Astrocyte (in vitro differentiated cells and primary cell): ENCODE measurements around the gene TOLLIP. TPM values are rescaled to one million over a fixed set of nuclear protein-coding genes. Genes with fewer than 3 reads are reported as not detected.
A peak's percentile ranks its signal among the peaks of the same experiment; 100 is the strongest.

ENCODE experiments used
- DNase-seq: peaks from one replicate; pipeline ENCODE4 v3.0.0-alpha.2; 2010; ENCODE audit warnings: low read depth
- FAIRE-seq: peaks from 2 replicates; lab custom pipeline; 2011; peaks lifted over from hg19 to GRCh38; lab: Jason Lieb, UNC
- H2AFZ ChIP-seq: 2 replicates; pipeline ENCODE4 v1.6.0; 2012; ENCODE audit warnings: low read depth, low read length, inconsistent platforms
- H3K27ac ChIP-seq: 2 replicates; pipeline ENCODE4 v1.5.1; 2011; ENCODE audit warnings: low read depth, low read length, inconsistent platforms
- H3K27me3 ChIP-seq: 2 replicates; pipeline ENCODE4 v1.6.0; 2011; ENCODE audit warnings: low read length, inconsistent platforms; ENCODE audit not compliant: insufficient read depth
- H3K36me3 ChIP-seq: 2 replicates; pipeline ENCODE4 v1.5.1; 2011; ENCODE audit warnings: low read length, inconsistent platforms; ENCODE audit not compliant: insufficient read depth
- H3K4me1 ChIP-seq: 2 replicates; pipeline ENCODE4 v1.5.1; 2011; ENCODE audit warnings: low read length, inconsistent platforms; ENCODE audit not compliant: insufficient read depth
- H3K4me2 ChIP-seq: 2 replicates; pipeline ENCODE4 v1.6.0; 2012; ENCODE audit warnings: low read length, inconsistent platforms
- H3K4me3 ChIP-seq: 2 replicates; pipeline ENCODE4 v1.5.1; 2011; ENCODE audit warnings: low read depth, mild to moderate bottlenecking, low read length, inconsistent platforms; ENCODE audit not compliant: insufficient read depth
- H3K79me2 ChIP-seq: 2 replicates; pipeline ENCODE4 v1.6.0; 2012; ENCODE audit warnings: mild to moderate bottlenecking, low read length, inconsistent platforms; ENCODE audit not compliant: insufficient read depth
- H3K9ac ChIP-seq: 2 replicates; pipeline ENCODE4 v1.6.0; 2012; ENCODE audit warnings: mild to moderate bottlenecking, low read length, inconsistent platforms
- H3K9me3 ChIP-seq: 2 replicates; pipeline ENCODE4 v1.5.1; 2012; ENCODE audit warnings: low read depth, mild to moderate bottlenecking, low read length, inconsistent platforms; ENCODE audit not compliant: insufficient read depth
- H4K20me1 ChIP-seq: 2 replicates; pipeline ENCODE4 v1.6.0; 2012; ENCODE audit warnings: low read length, inconsistent platforms; ENCODE audit not compliant: insufficient read depth
- H3K27ac Mint-ChIP-seq: one replicate; pipeline ENCODE4 v1.8.0; 2021; ENCODE audit warnings: mild to moderate bottlenecking, mixed read lengths; ENCODE audit not compliant: unreplicated experiment
- H3K27me3 Mint-ChIP-seq: one replicate; pipeline ENCODE4 v1.8.0; 2021; ENCODE audit warnings: low read depth, mixed read lengths; ENCODE audit not compliant: unreplicated experiment
- H3K36me3 Mint-ChIP-seq: one replicate; pipeline ENCODE4 v1.8.0; 2021; ENCODE audit warnings: low read depth, mixed read lengths; ENCODE audit not compliant: unreplicated experiment
- H3K4me1 Mint-ChIP-seq: one replicate; pipeline ENCODE4 v1.8.0; 2021; ENCODE audit warnings: low read depth, mixed read lengths; ENCODE audit not compliant: unreplicated experiment
- H3K4me3 Mint-ChIP-seq: one replicate; pipeline ENCODE4 v1.8.0; 2021; ENCODE audit warnings: mild to moderate bottlenecking, moderate library complexity, mixed read lengths; ENCODE audit not compliant: unreplicated experiment
- H3K9me3 Mint-ChIP-seq: one replicate; pipeline ENCODE4 v1.8.0; 2021; ENCODE audit warnings: mild to moderate bottlenecking, mixed read lengths; ENCODE audit not compliant: unreplicated experiment
- CTCF ChIP-seq: IDR thresholded peaks from 2 replicates; pipeline ENCODE4 v1.5.1; 2011; ENCODE audit warnings: low read depth, mild to moderate bottlenecking, inconsistent platforms, low read length, moderate library complexity; ENCODE audit not compliant: insufficient read depth
- EZH2 ChIP-seq: IDR thresholded peaks from 2 replicates; pipeline ENCODE4 v1.6.1; 2012; ENCODE audit warnings: mild to moderate bottlenecking, low read length, inconsistent platforms; ENCODE audit not compliant: insufficient read depth
- total RNA-seq: library from RNA; stranded (reverse); gene quantifications from 2 replicates; pipeline ENCODE4 v1.2.1, GENCODE V29; 2021

TOLLIP gene
- total RNA-seq, 1 donor from 2014 or later, result 46.4 TPM

GRCh38 chr11:1345737-1346513, 36.5 kb upstream of the TOLLIP start:
- Mint-ChIP-seq H3K36me3 (no peaks in the 10 kb centered on the region), H3K27ac (no peak overlapping the region), H3K4me1 (no peaks in the 10 kb centered on the region), H3K4me3 (no peak overlapping the region), H3K27me3 (peaks cover 21% of the 10 kb centered on the region), H3K9me3 (no peaks in the 10 kb centered on the region)
- no peak overlapping the region for H3K27ac ChIP-seq
- no peaks in the 10 kb centered on the region for H3K4me1 ChIP-seq
- no peak overlapping the region for H3K4me3 ChIP-seq
- H4K20me1 ChIP-seq, result no peaks in the 10 kb centered on the region
- no peaks in the 10 kb centered on the region for H3K36me3 ChIP-seq
- H3K4me2 ChIP-seq, result no peak overlapping the region
- TF ChIP-seq EZH2, result no peak
- TF ChIP-seq CTCF, result no peak
- DNase-seq (no peak), FAIRE-seq (no peak)
- H3K27me3 ChIP-seq, result peaks cover 8% of the 10 kb centered on the region
- H2AFZ ChIP-seq, result no peak overlapping the region
- no peak overlapping the region for H3K9ac ChIP-seq
- no peaks in the 10 kb centered on the region for H3K9me3 ChIP-seq
- H3K79me2 ChIP-seq, result no peaks in the 10 kb centered on the region

DNA sequence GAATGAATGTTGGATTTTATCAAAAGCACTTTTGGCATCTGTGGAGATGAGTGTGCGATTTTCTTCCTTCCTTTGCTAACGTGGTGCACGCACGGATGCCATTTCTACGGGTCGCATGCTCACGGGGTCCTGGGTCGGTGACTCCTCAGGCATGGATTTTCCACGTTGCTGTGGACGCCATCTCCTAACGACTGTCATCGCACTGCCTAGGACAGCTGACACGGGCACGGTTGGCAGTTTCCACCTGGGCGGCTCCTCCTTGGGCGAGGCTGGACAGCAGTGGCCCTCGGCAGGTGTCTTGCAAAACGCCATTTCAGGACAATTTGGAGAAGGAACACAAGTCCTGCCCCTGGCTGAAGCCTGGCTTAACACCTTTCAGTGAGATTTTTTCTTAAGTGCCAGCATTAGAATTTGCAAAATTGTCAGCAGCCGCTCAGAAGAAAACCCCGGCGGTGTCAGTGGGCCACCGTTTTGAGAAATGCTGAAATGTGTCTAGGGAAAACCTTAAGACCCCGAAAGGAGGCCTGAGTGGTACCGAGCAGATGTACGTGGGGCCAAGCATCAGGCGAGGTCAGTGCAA, 34.7 kb upstream of the TOLLIP start:
- H4K20me1 ChIP-seq, result no peaks in the 10 kb centered on the region
- FAIRE-seq (no peak), DNase-seq (no peak)
- H3K27me3 ChIP-seq, result peaks cover 2% of the 10 kb centered on the region
- H3K4me3 Mint-ChIP-seq, result peak overlapping the region; percentile 6
- H3K4me3 ChIP-seq, result no peak overlapping the region
- H3K36me3 ChIP-seq, result no peaks in the 10 kb centered on the region
- H3K9ac ChIP-seq, result no peak overlapping the region
- no peaks in the 10 kb centered on the region for H3K4me1 ChIP-seq
- H3K9me3 ChIP-seq, result no peaks in the 10 kb centered on the region
- TF ChIP-seq EZH2 (no peak), CTCF (no peak)
- no peak overlapping the region for H3K4me2 ChIP-seq
- H3K9me3 Mint-ChIP-seq, result no peaks in the 10 kb centered on the region
- no peak overlapping the region for H2AFZ ChIP-seq
- no peaks in the 10 kb centered on the region for H3K79me2 ChIP-seq
- H3K27ac Mint-ChIP-seq, result no peak overlapping the region
- no peaks in the 10 kb centered on the region for H3K36me3 Mint-ChIP-seq
- peaks cover 21% of the 10 kb centered on the region for H3K27me3 Mint-ChIP-seq
- no peaks in the 10 kb centered on the region for H3K4me1 Mint-ChIP-seq
- H3K27ac ChIP-seq, result no peak overlapping the region
